IPS DF 6.9 (cell line): ENCODE results near the gene SH3TC2.

Experiments used
- DNase-seq: peaks from one replicate; pipeline ENCODE4 v3.0.0-alpha.2; 2013; ENCODE audit warnings: low read depth, low spot score
- H3K27ac ChIP-seq: one replicate; pipeline ENCODE4 v1.5.1; 2013; ENCODE audit warnings: low read length, control low read depth
- H3K27me3 ChIP-seq: 2 replicates; pipeline ENCODE4 v1.6.1; 2013; ENCODE audit warnings: mild to moderate bottlenecking, low read length; ENCODE audit not compliant: control insufficient read depth, insufficient read depth
- H3K36me3 ChIP-seq: 2 replicates; pipeline ENCODE4 v1.6.1; 2013; ENCODE audit warnings: low read length; ENCODE audit not compliant: control insufficient read depth, insufficient read depth
- H3K4me1 ChIP-seq: 2 replicates; pipeline ENCODE4 v1.6.1; 2013; ENCODE audit warnings: low read length; ENCODE audit not compliant: control insufficient read depth, insufficient read depth
- H3K4me3 ChIP-seq: 2 replicates; pipeline ENCODE4 v1.5.1; 2013; ENCODE audit warnings: mild to moderate bottlenecking, low read length
- H3K9me3 ChIP-seq: 2 replicates; pipeline ENCODE4 v1.6.1; 2013; ENCODE audit warnings: low read length, inconsistent platforms; ENCODE audit not compliant: control insufficient read depth, insufficient read depth
- WGBS: extraction: QIAGEN DNeasy Blood & Tissue Kit; methylation state at CpG from one replicate; pipeline ENCODE4 v1.1.7; 2013; ENCODE audit warnings: mixed read lengths, missing lambda C conversion rate; ENCODE audit not compliant: insufficient read length, insufficient coverage; 5-methylcytosine and 5-hydroxymethylcytosine counted together

SH3TC2 gene

DNA sequence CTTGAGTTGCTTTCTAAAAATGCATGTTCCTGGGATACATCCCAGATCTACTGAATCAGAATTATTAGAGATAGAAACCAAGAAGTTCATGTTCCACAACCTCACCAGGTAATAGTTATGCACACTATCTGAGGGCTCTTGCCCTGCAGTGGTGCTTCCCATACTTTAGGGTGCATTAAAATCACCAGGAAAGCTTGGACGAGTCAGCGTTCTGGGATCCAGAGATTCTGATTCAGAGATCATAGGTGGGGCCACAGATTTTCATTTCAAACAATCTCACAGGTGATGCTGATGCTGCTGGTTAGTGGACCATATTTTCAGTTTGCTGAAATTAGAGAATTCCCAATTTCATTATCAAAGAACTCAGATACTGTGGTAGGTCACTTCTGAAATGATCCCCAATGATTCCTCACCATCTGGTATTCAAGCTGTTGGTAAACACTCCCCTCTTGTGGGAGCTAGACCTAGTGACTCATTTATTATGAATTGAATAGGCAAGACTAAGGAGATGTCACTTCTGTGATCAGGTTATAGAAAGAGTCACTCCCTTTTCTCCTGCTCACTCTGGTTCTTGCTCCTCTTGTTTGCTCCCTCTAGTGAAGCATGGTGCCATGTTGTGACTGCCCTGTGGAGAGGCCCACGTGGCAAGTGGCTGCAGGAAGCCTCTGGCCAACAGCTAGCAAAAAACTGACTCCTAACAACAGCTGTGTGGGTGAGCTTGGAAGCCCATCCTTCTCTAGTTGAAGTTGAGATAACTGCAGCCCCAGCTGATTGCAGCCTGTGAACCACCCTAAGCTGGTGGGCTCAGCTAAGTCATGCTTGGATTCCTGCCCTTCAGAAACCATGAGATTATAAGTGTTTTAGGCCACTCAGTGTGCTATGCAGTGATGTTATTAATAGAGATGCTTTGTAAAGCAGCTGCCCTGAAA is 59.8 kb downstream of the SH3TC2 start:
- no peaks in the 10 kb centered on the region for H3K36me3 ChIP-seq
- no peak overlapping the region for H3K4me3 ChIP-seq
- no peaks in the 10 kb centered on the region for H3K9me3 ChIP-seq
- no peak overlapping the region for H3K27ac ChIP-seq
- no peaks in the 10 kb centered on the region for H3K27me3 ChIP-seq
- WGBS, result no CpG with 5 or more reads among the region's 3 CpGs
- H3K4me1 ChIP-seq, result no peaks in the 10 kb centered on the region
- DNase-seq, result no peak

DNA sequence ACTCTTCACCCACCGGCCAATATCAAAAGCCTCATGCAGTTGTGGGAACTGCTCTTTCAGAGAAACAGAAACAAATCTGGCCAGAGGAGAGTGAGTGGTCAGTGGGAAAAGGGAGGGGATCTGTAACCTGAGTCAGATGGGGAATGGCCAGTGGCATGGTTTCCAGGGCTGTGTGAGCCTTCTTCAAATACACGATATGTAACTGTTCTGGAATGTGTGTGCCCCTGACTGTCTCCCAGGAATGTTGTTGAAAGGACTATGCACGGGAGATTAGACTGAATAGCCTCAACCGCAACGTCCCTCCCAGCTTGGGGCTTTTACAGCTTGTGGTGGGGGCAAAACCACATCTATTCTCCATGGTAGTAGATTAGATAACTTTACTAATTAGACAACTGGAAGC is 60.8 kb downstream of the SH3TC2 start:
- Histone ChIP-seq H3K27ac (no peak overlapping the region), H3K4me1 (no peaks in the 10 kb centered on the region), H3K9me3 (no peaks in the 10 kb centered on the region), H3K27me3 (no peaks in the 10 kb centered on the region), H3K4me3 (no peak overlapping the region), H3K36me3 (no peaks in the 10 kb centered on the region)
- WGBS, result no CpG with 5 or more reads among the region's 5 CpGs
- no peak for DNase-seq

DNA sequence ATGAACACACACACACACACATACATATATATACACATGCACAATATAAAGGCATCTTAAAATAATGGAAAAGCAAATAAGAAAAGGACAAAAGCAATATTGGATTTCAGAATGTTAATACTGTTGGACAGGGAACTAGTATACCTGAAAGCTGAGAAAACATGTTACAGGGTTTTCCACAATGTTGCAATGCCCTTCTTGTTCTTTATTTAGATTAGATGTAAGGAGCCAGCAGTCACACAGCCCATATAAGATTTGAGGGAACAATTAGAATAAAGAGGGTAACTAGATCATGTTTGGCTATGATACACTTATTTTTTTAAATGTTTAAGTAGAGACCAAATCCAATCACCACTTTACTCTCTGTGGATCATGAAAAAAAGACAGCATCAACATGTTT is 61.7 kb downstream of the SH3TC2 start:
- Histone ChIP-seq H3K4me3 (no peak overlapping the region), H3K27me3 (no peaks in the 10 kb centered on the region), H3K27ac (no peak overlapping the region), H3K9me3 (no peaks in the 10 kb centered on the region), H3K4me1 (no peaks in the 10 kb centered on the region), H3K36me3 (no peaks in the 10 kb centered on the region)
- DNase-seq, result no peak

- no peaks in the 10 kb centered on the region for H3K27me3 ChIP-seq
- H3K4me3 ChIP-seq, result no peak overlapping the region
- no peak for DNase-seq
- WGBS, result no CpG with 5 or more reads among the region's 3 CpGs
- H3K27ac ChIP-seq, result no peak overlapping the region
- no peaks in the 10 kb centered on the region for H3K36me3 ChIP-seq
- H3K4me1 ChIP-seq, result no peaks in the 10 kb centered on the region
- H3K9me3 ChIP-seq, result no peaks in the 10 kb centered on the region
Observed at GRCh38 chr5:148999741-149000140, 63.1 kb downstream of the SH3TC2 start.

DNA sequence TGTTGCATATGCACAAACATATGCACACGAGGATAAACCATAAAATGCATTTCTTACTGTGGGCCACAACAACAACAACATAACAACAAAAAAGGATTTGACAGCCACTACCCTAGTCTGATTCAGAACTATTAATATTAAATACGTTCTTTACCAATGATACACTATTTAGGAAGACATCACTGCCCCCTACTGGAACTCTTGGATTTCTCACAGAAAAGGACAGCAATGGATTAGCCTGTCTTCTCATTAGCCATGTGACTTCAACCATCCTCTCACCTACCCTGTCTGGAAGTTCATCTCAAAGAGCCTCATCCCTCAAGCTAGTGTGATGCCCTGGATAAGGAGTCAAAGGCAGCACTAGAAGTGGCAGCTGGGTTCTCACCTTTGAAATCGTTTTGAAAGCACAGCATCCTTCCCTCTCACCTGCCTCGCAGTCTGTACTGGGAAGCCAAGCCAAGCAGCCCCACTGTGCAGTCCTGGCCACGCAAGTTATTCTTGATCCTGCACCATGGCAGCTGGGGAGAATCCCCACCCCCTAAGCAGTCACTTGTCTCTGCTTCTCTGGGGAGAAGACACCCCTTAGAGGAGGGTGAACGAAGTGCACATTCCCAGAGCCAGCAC is 64.6 kb downstream of the SH3TC2 start:
- no CpG with 5 or more reads among the region's 6 CpGs for WGBS
- H3K4me3 ChIP-seq, result no peak overlapping the region
- no peak overlapping the region for H3K27ac ChIP-seq
- no peaks in the 10 kb centered on the region for H3K27me3 ChIP-seq
- H3K36me3 ChIP-seq, result no peaks in the 10 kb centered on the region
- no peaks in the 10 kb centered on the region for H3K4me1 ChIP-seq
- no peak for DNase-seq
- H3K9me3 ChIP-seq, result no peaks in the 10 kb centered on the region

DNA sequence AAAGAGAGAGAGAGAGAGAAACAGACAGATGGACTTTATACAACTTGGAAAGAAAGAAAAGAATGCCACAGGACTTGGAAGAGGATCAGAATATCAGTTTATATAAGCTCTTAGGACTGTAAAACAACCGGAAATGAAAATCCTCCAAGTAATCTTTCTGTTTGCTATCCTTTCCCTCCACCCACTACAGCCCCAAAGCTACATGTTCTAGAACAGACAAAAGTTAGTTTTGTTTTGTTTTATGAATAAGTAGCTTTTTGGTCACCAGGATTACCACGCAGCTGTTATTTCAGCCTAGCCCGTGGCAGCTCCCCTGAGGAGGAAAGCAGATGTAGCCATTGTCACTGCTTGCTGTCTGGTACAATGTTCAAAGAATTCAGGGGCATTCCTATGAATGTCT is 66.6 kb downstream of the SH3TC2 start:
- no peaks in the 10 kb centered on the region for H3K9me3 ChIP-seq
- DNase-seq, result no peak
- H3K27ac ChIP-seq, result no peak overlapping the region
- no peak overlapping the region for H3K4me3 ChIP-seq
- H3K4me1 ChIP-seq, result no peaks in the 10 kb centered on the region
- H3K36me3 ChIP-seq, result no peaks in the 10 kb centered on the region
- no CpG with 5 or more reads among the region's 3 CpGs for WGBS
- H3K27me3 ChIP-seq, result no peaks in the 10 kb centered on the region

DNA sequence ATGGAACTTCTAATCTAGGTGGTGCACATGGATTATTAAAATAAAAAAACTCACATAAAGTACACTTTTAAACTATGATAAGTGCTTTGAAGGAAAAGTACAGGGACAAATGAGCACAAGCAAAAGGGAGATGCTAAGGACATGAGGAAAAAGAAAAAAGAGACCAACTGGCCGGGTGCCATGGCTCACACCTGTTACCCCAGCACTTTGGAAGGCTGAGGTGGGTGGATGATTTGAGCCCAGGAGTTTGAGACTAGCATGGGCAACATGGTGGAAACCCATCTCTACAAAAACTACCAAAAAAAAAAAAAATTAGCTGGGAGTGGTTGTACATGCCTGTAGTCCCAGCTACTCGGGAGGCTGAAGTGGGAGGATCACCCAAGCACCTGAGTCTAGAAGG is 67.1 kb downstream of the SH3TC2 start:
- no CpG with 5 or more reads among the region's 2 CpGs for WGBS
- H3K4me3 ChIP-seq, result no peak overlapping the region

GRCh38 chr5:148993283-148993936 is 69.5 kb downstream of the SH3TC2 start:
- no peak for DNase-seq
- Histone ChIP-seq H3K27ac (no peak overlapping the region), H3K36me3 (no peaks in the 10 kb centered on the region), H3K4me3 (no peak overlapping the region), H3K27me3 (no peaks in the 10 kb centered on the region), H3K4me1 (no peaks in the 10 kb centered on the region), H3K9me3 (no peaks in the 10 kb centered on the region)
- WGBS, result no CpG with 5 or more reads among the region's 4 CpGs

More for the DNA sequence above, 67.1 kb downstream of the SH3TC2 start:
- no peak for DNase-seq
- Histone ChIP-seq H3K36me3 (no peaks in the 10 kb centered on the region), H3K27me3 (no peaks in the 10 kb centered on the region), H3K4me1 (no peaks in the 10 kb centered on the region), H3K9me3 (no peaks in the 10 kb centered on the region), H3K27ac (no peak overlapping the region)

DNA sequence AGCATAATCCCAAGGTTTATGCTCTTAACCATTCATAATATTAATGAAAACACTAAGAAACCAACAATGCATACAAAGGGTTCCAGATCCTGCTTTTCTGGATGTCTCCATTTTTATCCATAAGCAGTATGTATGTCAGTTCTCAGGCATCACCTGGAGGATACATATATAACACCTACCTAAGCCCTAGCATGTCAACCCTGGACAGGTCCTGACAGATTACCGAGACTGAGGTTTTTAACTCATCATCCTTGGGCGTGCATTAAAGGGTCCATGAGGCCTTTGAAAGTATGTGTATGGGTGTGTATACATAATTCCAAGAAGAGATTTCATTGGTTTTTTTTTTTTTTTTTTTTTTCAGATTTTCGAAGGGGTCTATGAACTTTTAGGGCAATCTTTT is 70.6 kb downstream of the SH3TC2 start:
- Histone ChIP-seq H3K27me3 (no peaks in the 10 kb centered on the region), H3K4me3 (no peak overlapping the region), H3K27ac (no peak overlapping the region), H3K9me3 (no peaks in the 10 kb centered on the region), H3K36me3 (no peaks in the 10 kb centered on the region), H3K4me1 (no peaks in the 10 kb centered on the region)
- WGBS, result no CpG with 5 or more reads among the region's 3 CpGs
- DNase-seq, result no peak

- no peak overlapping the region for H3K27ac ChIP-seq
- H3K4me1 ChIP-seq, result no peaks in the 10 kb centered on the region
- H3K27me3 ChIP-seq, result no peaks in the 10 kb centered on the region
- no peaks in the 10 kb centered on the region for H3K36me3 ChIP-seq
- H3K4me3 ChIP-seq, result no peak overlapping the region
- no peak for DNase-seq
- H3K9me3 ChIP-seq, result no peaks in the 10 kb centered on the region
Observed at GRCh38 chr5:148991566-148991965, 71.3 kb downstream of the SH3TC2 start.
